K562 (cell line): ENCODE data around the gene SLC7A5.

ENCODE experiments used
- DPF2 ChIP-seq: fragments of 450-650 bp; IDR thresholded peaks from 2 replicates; pipeline ENCODE4 v1.6.1; 2016
- TAF1 ChIP-seq: IDR thresholded peaks from 2 replicates; pipeline ENCODE4 v1.6.1; 2011; ENCODE audit warnings: mild to moderate bottlenecking, low read length, moderate library complexity; ENCODE audit not compliant: insufficient read depth, control insufficient read depth, severe bottlenecking; ENCODE audit errors: extremely low read depth
- ZNF224 ChIP-seq: sonication (generic); formaldehyde crosslinking; IDR thresholded peaks from 2 replicates; pipeline ENCODE4 v1.8.0; 2022; ENCODE audit warnings: mild to moderate bottlenecking, missing genetic modification reagents

DNA sequence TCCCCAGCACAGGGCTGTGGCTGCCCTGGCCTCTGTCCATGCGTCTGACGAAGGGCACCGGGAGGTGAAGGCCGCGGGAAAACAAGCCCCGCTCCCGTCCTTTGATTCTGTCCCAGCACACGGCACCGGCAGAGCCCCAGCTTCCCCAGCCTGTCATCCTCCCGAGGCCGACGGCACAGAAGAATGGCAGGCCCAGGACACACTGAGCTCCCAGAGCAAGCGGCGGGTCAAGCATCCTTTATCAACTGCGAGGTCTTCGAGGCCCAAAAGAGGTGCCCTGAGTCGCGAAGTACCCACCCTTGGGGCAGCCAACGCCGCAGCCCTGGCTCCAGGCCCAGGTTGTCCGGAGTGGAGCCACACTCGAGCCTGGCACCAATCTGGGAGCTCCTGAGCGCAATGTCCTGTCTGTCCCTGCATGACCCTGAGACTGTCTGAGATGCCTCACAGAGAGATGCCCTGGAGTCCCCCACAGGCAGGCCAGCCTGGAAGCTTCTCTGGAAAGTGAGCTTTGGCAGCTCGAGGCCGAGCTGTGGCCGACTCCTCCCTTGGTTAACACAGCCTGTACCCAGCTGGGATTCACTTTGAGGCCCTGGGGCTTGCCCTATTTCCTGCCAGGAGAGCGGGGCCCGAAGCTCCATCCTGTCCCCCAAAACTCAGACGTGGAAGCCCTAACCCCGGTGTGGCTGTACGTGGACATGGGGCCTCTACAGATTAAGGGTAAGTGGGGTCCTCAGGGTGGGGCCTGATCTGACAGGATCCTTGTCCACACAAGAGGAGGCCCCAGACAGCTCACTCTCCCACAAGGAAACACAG lies 23.3 kb downstream of the SLC7A5 start:
- TF ChIP-seq TAF1 (no peak), DPF2 (no peak), ZNF224 (CRISPR knock-in tag) (no peak)
